EL (cell line): Measurements from ENCODE around the gene LIX1L.

Experiments
- DNase-seq: peaks from one replicate; pipeline ENCODE4 v3.0.0-alpha.2; 2016

LIX1L gene

DNA sequence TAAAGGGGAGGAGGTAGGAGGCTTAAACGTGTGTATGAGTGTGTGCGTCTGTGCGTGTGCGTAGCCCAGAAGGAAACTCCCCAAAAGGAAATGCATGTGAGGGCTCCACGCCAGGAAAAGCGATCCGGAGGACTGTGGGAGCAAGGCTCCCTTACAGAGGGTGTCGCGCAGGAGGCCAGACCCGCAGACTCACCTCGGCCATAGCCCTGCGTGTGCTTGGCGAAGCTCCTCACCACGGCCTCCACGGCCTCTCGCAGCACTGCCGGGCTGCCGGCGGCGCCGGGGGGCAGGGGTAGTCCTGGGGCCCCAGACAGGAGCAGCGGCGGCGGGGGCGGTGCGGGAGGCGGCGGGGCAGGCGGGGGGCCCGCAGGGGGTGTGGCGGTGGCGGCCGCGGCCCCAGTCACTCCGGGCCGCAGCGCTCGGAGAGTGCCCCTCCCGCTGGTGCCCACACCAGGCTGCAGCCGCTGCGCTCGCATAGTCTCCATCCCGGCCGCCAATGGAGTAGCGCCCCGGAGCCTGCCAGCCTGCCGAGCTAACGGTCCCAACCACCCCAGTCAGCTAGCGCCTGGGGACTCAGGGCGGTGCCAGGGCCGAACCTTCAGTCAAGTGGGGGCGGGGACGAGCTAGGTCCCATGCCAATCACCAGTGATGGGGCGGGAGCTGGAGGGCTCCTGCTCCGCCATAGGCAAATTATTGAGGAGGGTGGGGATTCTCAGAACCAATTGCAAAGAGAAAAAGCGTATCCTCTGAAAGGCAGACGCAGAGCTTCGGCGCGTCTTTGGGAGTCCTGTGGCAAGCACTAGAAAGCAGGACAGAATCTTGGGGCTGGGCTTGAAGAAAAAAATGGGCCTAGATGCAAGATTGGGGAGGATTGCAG lies at the start of gene LIX1L:
Gene LIX1L (minus strand): TSS at position 575 of the 877 bp plus-strand sequence. CDS start 90 bp downstream, at position 485.
- DNase-seq, result peak; percentile 98

DNA sequence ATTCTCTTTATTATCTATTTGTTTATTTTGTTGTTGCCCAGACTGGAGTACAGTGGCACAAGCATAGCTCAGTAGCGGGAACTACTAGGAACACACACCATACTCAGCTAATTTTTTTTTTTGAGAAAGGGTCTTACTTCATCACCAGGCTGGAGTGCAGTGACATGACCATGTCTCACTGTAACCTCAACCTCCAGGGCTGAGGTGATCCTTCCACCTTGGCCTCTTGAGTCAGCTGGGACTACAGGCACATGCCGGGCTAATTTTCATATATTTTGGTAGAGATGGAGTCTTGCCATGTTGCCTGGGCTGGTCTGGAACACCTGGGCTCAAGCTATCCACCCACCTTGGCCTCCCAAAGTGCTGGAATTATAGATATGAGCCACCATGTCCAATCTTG lies 43.9 kb upstream of the LIX1L start:
- DNase-seq, result no peak

DNA sequence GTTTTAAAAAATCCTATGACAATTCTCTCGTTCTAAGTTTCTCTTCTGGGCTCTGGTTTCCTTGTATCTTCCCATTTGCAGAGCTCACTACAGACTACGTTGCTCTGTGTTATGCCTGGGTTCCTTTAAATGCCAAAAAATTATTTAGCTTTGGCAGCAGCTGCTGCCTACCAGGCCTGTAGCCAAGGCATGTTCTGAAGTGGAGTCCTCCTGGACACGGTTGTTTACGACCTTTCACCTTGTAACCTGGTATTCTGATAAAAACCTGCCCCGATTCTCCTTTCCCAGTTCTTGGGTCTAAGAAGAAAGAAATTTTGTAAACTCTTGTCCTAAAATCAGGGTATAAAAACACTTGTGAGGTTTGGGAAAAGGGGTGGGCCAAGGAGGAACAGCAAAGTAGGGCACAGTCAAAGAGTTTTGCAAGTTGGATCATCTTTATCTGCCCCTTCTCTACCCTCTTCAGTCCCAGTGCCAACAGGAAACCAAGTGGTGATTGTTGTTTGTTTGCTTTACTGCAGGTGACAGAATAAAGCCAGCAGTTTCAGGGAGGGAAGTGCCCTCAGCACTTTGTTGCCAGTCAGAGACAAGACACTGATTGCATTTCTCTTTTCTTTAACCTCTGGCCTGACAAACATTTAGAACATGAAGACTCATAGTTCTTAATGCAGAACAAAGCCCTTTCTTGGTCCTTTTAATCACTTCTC lies 41.7 kb upstream of the LIX1L start:
- no peak for DNase-seq

DNA sequence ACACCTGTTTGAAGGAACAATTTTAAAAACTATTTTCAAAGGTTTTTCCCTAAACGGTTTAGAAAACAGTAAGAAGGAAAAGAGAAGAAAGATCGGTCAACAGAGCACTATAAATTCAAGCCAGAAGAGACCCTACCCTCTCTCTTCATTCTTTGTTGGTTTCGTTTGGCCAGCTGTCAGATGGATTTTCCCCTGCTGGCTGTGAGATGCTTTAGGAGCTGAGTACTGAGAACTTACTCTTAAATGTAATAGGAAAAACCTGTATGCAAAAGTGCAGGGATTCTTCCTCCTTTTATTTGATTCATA lies 39.9 kb upstream of the LIX1L start:
- no peak for DNase-seq

DNA sequence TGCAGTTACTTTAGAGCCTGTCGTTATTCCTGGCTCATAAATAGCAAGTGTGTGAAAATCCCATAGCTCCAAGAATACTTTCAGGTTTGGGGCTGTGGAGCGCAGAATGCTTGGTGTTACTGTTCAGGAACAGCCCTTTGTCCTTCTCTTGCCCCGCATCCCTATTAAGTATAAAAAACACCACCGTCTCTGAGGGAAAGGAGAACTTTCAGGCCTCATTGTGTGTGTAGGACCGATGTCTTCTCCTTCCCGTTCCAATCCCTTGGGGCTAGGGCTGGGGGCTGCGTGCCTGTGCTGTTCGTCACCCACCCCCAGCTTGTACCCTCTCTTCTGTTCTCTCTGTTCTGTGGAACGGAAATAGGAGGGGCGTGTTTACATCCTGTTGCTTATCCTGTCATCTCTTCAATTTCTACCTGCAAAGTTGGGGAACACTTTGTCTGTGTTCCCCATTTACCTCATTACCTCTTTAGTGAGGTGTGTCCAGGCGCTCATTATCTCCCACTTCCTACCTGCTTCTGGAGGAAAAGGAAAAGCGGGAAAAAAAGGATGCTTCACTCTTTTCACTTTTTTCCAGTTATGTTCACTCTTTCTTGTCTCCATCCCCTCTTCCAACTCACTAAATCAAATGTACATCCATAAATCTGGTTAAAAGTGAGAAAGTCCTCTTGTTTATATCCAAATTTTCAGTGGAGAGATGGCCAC lies 39.4 kb upstream of the LIX1L start:
- peak; percentile 44 for DNase-seq

DNA sequence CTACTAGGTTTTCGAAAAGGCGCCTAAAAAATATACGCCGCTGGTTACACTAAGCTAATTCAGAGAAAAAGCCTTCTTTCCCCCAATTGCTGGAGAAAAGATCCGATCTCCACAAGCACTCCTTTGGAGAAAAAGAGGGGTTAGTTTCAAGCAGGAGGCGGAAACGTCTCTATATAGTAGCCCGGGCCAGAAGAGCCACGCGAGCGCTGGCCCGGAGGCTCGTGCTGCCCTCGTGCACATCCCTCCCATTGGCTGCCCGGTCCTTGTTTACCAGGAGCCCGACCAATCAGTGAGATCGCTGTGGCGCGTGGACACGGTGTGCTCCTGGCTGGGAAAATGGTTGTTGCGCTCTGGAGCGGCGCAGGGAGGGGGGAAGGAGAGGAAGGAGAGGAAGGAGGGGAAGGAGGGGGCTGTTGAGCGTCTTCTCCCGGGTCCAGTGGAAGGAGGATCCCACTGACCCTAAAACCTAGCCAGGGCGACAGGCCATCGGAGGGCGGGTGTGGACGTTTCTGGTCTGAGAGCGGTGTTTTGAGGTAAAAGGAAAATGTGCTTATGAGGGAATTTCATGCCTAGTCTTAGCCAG lies 38.7 kb upstream of the LIX1L start, which contains the start of gene TXNIP:
Gene TXNIP (minus strand): TSS at position 147 of the 583 bp plus-strand sequence. CDS start 313 bp downstream, outside the sequence.
- DNase-seq, result peak; percentile 98

DNA sequence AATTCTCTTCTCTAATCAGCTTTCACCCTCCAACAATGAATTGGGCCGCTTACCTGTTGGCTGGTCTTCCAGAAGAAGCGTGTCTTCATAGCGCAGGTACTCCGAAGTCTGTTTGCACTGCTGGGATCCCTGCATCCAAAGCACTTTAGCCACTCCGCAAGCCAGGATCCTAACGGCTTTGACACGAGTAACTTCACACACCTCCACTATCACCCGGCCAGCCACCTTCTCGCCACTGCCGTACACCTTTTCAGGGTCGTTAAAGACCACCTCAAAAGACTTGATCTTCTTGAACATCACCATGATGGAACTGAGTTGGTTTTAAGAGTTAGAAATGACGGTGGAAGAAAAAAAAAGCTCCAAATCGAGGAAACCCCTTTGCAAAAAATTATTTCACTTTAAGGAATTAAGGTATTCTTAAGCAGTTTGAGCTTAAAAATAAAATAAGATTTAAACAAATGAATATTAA lies 38.2 kb upstream of the LIX1L start:
- no peak for DNase-seq

DNA sequence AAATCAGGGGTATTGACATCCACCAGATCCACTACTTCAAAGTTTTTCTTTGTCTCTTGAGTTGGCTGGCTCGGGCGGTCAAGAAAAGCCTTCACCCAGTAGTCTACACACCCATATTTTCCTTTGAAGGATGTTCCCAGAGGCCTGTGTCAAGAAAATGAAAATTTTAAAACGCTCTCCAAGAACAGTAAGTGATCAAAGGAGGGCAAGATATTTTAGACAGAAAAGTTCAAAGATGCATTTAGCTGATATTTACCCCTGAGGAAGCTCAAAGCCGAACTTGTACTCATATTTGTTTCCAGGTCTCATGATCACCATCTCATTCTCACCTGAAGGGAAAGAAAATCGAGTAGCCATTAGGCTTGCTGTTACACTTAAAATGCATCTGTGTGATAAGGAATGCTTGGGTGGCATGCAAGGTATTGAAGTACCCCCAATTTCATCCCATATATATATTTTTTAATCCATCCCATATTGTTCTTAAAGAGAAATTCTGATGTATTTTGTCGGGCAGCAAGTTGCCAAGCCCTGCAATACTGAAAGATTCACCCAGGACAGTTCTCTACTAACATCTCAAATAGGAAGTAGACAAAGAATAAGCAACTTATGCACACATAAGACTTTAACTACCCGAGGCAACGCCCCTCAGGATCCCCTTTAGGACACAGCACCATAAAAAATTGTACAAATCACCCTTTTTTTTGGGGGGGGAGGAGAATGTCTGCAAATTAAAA lies 37.5 kb upstream of the LIX1L start:
- DNase-seq, result no peak

DNA sequence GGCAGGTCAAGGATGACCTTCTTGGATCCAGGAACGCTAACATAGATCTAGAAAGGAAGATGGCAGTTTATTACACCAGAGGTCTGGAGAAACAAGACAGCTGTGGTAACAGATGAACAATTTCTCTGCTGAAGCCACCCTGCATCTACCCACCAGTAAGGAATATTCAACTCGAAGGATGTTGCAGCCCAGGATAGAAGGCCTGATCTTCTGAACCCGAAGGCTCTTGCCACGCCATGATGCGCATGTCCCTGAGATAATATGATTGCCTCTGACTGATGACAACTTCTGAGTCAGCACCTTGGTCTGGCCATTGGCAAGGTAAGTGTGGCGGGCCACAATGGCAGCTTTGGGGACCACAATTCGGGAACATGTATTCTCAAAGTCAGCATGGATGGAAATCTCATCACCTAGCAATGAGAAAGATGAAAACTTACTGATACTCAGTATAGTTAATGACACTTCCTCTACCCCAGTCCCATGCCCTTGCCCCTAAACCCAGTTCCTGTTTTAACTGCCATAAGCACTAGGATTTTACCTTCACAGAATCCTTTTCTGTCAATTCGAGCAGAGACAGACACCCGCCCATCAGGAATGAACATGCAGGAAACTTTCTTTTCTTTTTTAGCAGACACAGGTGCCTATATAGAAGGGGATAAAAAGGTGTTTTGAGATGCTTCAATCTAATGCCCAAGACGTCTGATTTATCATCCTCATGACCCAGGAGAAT lies 36.7 kb upstream of the LIX1L start:
- DNase-seq, result no peak

DNA sequence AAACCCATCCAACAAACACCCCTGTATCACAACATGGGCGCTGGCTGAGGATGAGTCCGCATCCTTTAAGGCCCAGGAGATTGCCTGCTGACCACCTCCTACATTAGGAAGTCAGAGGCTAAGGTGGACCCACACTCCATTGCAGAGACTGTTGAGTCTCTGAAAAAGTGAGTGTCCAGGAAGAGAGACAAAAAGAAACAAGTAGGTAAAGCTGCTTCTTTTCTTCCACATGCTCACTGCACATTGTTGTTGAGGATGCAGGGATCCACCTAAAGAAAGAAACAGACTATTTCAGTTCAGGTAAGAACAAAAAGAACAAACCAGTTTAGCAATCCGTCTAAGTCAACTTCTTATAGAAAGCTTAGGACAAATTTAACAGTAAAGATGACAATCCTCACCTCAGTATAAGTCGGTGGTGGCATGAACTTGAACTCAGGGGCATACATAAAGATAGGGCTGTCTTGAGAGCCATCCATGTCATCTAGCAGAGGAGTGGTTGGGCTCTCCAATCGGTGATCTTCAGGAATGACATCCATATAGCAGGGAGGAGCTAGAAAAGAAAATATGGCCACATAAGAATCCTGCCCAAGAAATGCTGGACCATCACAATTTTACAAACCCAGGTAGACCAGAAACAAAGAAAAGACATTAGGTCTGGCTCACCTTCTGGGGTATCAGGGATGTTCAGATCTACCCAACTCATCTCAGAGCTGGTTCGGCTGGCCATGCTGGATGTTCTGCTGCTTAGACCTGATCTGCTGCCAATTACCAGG lies 36.0 kb upstream of the LIX1L start:
- DNase-seq, result no peak

DNA sequence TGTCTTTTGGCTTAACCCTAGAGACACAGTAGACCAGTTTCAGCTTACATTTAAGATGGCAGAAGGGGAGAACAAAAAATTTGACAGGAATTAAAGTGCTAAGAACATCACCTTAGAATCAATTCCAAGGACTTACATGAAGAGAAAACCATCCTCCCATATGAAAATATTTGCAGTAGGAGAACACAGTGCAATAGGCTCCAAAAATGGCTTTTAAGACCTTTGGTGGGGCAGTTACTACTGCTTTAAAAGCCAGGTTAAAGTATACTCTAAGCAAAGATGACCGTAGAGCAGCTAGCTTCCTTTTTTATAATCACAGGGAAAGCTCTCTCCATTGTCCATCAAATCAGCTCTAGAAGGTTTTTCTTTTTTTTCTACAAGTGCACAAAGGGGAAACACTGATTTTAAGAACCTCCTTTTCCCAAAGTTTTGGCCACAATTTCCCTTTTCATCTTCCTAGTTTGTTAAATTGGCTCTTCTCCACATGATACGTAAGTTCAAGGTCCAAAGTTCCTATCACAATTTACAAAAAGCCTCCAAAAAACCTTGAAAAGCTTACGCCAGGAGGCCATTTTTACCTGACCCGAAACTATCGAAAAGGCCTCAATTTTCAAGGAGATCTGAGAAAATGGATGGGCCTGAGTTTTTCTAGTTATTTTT lies 35.3 kb upstream of the LIX1L start:
- DNase-seq, result no peak

DNA sequence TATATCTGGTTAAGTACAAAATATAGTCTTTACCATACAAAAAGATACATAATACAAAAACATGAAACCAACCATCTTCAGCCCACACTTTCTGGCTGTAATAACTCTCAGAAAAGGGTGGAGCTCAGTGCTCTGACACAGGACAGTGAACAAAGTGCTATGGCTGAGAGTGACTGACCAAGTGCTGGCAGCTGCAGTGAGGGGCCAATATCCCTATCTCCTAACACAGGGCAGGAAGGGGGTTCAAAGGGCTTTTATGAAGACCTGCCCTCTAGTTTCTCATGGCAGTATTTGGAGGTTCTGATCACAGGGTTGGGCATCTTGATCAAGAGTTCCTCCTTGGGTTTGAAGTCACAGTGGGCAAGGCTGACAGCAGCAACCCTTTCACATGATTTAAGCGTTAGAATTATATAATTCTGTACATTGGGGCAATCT lies 34.7 kb upstream of the LIX1L start:
- DNase-seq, result no peak

DNA sequence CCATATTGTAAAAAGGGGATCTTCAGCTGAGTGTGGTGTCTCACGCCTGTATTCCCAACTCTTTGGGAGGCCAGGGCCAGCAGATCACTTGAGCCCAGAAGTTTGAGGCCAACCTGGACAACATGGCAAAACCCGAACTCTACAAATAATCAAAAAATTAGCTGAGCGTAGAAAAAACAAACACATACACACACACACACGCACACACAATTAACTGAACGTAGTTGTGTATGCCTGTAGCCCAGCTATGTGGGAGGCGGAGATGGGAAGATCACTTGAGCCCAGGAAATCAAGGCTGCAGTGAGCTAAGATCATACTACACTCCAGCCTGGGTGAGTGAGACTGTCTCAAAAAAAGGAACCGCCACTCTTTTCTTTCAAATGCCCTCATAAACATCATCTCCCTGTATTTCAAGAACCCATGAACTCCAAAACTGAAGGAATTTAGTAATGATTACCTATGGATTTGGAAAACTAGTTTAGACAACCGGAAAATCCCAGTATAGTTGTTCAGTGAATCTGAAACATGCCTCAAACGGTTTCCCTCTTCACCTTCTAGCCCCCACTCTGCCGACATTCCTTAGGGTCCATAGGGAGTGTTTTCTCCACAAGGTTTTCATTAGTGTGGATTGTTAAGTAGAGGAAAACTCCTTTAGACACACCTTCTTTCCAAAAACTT lies 34.1 kb upstream of the LIX1L start:
- no peak for DNase-seq

DNA sequence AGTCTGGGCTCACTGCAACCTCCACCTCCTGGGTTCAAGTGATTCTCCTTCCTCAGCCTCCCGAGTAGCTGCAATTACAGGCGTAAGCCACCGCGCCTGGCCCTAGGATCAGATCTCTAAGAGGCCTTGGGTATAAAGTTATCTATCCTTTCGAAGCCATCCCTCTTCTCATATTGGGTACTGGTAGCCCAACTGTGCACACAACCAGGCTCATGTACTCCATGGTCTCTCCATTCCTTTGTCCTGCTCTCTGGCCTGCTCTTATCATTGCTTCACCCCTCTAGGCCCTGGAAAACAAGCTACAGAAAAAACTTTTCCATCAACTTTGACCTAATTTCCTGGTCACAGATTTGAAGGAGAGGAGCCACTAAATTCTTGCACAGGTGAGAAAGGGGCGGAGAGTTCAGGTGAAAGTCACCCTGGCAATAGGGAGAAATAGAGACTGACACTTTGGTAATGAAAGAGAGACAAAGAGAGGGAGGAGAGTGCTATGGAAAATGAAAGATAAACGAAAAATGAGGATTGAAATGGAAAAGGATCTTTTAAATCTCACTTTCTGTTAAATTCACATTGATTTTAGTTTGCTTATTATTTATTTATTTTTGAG lies 32.5 kb upstream of the LIX1L start:
- no peak for DNase-seq

DNA sequence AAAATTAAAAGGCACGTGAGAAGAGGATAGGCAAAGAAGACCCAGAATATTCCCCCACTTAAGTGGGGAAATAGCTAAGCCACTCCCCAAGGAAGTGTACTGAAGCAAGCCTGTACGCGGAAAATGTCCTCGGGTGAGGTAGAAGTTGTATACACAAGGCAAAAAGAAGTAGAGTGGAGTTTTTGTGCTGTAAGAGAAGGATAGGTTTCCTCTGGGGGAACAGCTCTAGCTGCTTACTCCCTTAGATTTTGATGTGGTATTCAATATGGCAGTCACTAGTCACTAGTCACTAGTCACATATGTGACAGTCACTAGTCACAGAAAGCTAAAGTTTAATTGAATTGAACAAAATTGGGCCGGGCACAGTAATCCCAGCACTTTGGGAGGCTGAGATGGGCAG lies 31.0 kb upstream of the LIX1L start:
- no peak for DNase-seq

DNA sequence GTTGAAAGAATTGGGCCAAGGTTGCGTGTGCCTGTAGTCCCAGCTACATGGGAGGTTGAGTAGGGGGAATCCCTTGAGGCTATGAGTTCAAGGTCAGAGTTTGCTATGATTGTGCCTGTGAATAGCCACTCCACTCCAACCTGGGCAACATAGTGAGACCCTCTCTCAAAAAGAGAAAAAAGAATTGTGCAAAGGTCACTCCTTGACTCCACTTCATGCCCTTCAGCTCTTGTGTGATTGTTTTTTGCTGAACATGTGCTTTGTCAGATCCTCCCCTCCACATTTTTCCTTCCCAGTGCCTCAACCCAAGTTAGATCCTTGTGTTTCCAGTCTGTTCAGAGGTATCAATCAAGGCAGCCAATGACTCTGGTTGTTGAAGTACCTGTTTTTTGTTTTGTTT lies 30.1 kb upstream of the LIX1L start:
- DNase-seq, result no peak

DNA sequence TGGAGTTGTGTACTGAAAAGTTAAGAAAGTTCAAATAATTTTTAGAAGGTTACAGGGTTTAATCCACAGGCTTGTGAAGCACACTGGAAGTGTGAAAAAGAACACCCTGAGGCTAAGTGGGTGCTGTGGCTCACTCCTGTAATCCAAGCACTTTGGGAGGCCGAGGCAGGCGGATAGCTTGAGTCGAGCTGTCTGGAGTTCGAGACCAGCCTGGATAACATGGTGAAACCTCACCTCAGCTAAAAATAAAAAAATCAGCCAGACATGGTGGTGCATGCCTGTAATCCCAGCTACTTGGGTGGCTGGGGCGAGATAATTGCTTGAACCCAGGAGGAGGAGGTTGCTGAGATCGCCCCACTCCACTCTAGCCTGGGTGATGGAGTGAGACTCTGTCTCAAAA lies 28.7 kb upstream of the LIX1L start:
- DNase-seq, result no peak

DNA sequence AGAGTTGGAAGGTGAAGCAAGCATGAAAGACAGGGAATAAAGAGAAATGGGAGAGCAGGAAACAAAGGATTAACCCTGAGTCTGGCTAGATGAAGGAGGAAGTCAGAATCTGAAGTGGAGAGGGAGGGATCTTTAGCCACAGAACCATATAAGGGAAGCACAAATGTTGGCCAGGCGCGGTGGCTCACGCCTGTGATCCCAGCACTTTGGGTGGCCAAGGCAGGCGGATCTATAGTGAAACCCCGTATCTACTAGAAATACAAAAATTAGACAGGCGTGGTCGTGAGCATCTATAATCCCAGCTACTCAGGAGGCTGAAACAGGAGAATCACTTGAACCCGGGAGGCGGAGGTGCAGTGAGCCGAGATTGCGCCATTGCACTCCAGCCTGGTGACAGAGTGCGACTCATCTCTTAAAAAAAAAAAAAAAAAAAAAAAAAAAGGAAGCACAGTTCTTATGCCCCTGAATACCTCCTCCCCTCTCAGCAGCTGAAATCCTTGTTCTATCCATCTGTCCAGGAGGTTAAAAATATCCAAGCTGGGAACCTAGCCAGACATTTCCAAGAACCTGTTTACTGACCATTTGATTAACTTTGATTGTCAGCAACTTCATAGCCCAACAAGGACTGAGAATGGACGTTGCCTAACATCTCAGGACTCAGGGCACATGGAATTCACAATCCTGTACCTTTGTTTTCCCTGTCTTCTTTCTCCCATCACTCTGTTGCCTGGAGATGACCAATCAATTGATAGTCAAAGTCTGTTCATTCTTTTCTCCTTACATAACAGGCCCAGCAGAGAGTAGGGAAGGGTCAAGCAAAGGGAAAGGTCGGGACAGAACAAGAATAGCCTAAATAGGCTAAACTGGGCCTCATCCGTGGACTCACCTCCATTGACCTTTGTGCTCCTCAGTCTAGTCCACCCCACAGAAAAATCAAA lies 28.0 kb upstream of the LIX1L start:
- DNase-seq, result peak; percentile 58
